HG02759 (cell line): ENCODE results near the gene KLK4.
"Not testable (repeated sequence)": the region's sequence is repeated elsewhere in the genome, so short reads cannot be mapped to it uniquely, and the experiment has no call there.

ENCODE experiments used
- ATAC-seq: cut with Tn5 transposase; IDR thresholded peaks from one replicate; pipeline ENCODE4 v1.9.1; 2021; ENCODE audit warnings: mild to moderate bottlenecking, moderate library complexity; ENCODE audit not compliant: unreplicated experiment

The KLK4 gene

DNA sequence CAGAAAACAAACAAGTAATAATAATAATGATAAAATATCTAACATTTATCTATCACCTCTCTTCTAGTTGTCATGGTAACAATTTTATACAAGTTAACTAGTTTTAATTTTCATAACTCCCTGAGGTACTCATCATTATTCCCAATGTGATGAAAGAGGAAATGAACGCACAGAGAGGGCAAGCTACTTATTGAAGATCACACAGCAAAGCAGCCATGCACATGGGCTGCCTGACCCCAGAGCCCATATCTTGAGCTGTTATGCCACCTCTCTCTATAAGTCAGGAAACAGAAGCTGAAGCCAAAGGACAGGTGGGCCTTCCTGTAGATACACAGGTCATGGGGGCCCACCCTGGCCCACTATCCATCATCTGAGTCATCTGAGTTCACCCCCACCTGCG lies 4.9 kb upstream of the KLK4 start:
- no peak for ATAC-seq

DNA sequence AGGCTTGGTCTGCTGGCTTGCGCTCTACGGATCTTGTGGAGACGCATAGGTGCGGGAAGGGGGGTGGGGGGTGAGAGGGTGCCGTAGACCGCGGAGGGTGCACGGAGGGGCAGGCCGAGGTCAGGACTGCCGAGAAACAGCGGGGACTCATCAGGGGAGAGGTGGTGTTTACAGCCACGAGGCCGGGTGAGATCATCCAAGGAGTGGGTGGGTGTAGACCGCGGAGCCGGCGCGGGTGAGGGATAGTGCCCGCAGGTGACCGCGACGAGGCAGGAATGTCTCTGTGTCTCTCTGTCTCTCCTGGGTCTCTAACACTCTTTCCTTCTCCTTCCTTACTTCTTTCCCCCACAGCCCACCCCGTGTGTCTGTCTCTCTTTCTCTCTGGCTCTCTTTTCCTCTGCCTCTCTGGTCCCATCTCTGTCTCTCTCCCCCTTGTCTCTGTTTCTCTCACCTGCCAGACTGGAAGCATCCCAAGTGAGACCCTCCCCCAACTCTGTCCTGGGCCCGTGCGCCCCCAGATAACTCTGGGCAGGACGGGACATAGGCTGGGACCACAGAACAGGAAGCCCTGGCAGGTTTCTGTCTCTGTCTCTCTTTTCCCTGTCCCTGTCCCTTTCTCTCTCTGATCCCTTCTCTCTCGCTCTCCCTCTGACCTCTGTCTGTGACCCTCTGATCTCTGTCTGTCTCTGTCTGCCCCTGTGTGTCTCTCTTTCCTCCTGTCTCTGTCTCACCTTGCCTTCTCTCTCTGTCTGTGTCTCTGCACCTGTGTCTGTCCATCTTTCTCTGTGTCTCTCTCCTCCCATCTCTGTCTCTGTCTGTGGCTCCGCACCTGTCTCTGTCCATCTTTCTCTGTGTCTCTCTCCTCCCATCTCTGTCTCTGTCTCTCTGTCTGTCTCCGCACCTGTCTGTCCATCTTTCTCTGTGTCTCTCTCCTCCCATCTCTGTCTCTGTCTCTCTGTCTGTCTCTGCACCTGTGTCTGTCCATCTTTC lies 1.8 kb upstream of the KLK4 start:
- no peak for ATAC-seq

DNA sequence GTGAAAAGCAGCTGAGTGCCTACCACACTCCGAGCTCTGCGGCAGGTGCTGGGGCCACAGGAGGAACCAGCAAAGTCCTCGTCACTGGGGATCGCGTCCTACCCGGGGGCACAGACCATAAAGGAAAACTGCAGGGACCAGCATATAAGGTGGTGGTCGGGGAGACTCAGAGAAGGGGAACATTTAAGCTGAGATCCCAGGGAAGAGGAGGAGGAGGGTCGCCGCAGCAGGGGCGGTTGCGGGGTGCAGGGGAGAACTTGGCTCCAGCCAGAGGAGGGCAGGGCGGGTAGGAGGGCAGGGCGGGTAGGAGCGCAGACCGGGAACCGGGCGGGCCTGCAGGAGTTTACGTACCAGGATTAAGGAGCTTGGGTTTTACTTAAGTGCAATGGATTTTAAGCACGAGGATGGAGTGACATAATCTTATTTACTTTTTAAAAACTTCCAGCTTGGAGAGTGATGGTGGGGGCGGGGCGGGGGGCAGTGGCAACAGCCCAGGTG lies 956 bp upstream of the KLK4 start:
- ATAC-seq = no peak

DNA sequence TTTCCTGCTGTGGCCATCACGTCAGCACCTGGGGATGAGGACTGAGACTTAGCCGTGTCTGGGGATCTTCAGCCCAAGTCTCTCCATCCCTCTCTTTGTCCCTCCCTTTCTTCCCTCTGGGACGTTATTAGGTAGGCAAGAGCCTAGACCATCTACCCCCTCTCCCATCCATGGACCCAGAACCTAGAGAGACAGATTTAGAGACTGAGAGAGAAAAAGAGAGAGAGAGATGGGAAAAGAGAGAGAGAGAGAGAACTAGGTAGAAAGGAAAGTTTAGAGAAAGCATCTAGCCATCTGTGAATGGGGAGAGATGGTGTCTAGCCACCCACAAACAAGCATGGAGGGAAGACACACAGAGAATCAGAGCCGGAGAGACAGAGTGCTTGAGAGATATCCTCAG lies 473 bp downstream of the KLK4 start:
- ATAC-seq = no peak

DNA sequence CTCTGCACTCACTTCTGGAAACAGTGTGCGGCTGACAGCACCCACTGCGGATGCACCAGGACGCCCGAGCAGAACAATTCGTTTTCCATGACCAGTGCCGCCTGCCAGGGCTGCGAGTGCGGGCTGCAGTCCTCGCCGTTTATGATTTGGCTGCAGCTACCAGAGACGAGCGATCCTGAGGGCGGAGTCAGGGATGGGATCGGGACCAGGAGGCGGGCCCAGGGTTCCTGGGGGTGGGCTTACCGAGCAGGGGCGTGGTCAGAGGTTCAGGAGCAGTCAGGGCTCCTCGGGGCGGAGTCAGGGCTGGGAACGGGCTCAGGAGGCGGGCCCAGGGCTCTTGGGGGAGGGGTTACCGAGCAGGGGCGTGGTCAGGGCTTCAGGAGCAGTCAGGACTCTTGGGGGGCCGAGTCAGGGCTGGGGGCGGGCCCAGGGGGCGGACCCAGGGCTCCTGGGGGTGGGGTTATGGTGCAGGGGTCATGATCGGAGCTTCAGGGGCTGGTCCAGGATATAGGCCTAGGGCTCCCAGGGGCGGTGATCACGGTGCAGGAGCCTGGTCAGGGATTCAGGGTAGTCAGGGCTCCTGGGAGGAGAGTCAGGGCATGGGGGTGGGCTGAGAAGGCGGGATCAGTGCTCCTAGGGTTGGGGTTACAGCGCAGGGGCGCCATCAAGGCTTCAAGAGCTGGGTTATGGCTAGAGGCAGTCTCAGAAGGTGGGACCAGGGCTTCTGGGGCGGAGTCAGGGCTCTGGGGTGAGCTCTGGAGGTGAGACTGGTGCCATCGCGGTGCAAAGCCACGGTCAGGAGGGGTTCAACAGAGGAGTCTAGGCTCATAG lies 1.7 kb downstream of the KLK4 start:
- no peak for ATAC-seq

DNA sequence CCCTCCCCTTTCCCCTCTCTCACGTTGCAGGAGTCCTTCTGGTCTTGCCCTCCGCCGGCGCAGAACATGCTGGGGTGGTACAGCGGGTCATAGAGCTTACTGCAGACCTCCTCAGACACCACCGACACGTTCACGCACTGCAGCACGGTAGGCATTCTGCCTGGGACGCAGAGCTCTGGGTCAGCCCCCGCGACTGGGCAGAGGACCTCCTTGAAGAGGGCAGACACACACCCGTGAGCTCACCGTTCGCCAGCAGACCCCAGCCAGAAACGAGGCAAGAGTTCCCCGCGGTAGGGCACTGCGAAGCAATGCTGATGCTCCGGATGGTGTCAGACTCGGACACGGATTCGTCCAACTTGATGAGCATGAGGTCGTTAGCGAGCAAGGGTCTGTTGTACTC lies 2.9 kb downstream of the KLK4 start:
- ATAC-seq = no peak

DNA sequence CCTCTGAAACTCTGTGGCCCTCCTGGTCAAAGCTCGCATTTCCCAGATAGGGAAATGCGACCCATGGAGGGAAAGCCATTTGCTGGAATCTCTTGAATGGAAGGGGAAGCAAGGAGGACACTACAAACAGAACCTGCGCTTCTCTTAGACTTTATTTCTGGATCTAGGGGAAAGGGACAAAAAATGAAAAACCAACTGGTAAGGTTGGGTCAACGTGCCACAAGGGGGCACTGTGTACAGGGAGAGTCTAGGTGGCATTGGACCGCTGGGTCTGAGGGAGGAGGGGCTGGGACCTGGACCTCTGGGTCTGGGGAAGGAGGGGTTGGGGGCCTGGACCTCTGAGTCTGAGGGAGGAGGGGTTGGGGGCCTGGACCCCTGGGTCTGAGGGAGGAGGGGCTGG lies 5.0 kb downstream of the KLK4 start:
- ATAC-seq = no peak

DNA sequence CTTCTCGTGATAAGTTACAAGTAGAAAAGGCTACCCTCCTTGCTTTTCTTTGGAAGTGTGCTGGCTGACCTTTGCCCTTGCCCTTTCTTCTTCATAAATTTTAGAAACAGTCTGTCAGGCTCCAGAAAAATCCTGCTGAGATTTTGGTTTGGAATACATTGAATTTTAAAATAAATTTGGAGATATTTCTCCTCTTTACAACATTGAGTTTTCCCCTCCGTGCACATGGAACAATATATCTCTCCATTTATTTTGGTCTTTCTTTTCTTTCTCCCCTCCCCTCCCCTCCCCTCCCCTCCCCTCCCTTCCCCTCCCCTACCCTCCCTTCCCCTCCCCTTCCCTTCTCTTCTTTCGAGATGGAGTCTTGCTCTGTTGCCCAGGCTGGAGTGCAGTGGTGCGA lies 8.6 kb downstream of the KLK4 start:
- ATAC-seq = no peak

DNA sequence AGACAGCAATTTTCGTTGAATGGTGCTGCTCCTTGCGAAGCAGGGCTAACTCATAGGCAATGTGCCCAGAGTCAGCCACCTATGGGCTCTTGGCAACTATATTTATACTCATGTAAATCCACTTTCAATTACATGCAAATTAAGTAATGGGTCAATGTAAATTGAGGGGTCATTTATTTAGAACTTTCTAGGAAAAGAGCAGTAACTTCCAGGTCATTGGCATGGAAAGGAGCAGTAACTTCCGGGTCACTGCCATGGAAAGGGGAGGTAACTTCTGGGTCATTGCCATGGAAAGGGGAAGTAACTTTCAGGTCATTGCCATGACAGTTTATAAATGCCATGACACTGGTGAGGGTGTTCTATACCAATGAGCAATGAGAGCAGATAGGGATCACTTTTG lies 11.6 kb downstream of the KLK4 start:
- ATAC-seq = no peak

DNA sequence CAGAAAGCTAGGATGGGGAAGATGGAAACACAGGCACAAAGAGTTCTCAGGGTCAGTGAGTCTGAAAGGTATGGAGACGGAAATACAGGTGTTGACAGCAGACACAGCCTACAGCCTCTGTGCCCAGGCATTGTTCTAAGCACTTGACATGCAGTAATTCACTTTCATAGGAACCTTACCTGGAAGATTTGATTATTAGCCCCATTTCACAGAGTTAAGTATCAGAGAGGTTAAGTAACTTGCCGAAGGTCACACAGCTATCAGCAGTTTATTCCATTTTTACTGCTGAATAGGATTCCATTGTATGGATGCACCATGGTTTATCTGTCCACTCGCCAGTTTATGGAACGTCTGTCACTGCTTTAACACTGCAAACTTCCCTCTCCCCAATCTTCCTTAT lies 13.2 kb downstream of the KLK4 start:
- no peak for ATAC-seq

DNA sequence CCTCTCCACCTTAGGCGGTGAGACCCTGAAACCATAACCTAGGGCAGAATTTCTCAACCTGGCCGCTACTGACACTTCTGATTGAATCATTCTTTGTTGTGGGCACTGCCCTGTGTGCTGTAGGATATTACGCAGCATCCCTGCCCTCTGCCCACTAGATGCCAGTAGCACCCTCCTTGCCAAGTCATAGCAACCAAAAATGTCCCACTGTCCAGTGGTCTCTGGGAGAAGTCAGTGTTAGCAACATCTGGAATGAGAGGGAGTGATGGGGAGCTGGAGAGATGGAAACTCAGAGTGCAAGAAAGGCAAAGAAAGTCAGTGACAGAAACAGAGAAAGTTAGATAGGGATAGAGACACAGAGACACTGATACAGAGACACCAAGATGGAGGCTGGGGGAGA lies 13.6 kb downstream of the KLK4 start:
- ATAC-seq = no peak

DNA sequence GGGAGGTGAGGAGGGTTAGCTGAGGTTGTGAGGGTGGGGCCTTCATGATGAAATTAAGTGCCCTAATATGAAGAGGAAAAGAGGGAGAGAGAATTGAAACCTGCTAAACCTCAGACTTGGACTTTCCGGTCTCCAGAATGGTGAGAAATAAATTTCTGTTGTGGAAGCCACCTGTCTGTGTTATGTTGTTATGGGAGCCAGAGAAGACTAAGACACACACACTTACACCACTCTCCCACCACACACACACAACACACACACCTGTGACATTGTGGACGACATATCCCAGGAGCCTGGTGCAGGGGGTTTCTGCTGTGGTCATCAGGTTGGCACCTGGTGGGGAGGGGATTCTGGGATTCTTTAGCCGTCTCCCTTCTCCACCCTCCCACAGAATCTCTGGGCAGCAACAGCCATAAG lies 14.0 kb downstream of the KLK4 start:
- ATAC-seq = peak; percentile 31

DNA sequence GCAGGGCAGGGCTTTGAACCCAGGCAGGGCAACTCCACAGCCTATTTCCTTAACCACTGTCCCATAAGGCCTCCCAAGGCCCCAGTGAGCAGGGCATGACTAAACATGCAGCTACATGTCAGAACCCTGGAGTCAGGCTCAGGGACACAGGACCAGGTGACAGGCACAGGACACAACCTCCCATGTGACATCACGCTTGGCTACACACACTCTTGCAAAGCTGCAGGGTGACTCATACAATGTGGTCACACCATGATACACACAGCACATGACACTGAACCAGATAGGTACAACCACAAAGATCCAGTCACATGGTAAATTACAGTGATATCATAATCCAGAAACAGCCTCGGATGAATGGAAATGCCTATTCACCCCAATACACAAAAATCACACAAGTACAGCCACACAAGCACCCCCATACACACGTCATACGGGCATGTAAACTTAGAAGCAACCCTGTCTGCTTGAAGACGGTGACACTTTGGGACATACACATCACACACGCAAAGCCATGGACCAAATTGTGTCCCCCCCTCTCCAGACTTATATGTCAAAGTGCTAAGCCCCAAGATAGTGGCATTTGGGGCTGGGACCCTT lies 14.5 kb downstream of the KLK4 start:
- peak; percentile 82 for ATAC-seq

DNA sequence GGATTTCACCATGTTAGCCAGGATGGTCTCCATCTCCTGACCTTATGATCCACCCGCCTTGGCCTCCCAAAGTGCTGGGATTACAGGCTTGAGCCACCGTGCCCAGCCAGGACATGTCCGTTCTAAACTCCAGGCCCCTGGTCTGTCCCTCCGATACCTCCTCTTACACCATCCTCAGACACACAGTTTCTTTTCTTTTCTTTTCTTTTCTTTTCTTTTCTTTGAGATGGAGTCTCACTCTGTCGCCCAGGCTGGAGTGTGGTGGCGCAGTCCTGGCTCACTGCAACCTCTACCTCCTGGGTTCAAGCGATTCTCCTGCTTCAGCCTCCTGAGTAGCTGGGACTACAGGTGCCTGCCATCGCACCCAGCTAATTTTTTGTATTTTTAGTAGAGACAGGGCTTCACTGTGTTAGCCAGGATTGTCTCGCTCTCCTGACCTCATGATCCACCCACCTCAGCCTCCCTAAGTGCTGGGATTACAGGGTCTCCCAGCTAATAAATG lies 15.1 kb downstream of the KLK4 start:
- ATAC-seq = not testable (repeated sequence)

DNA sequence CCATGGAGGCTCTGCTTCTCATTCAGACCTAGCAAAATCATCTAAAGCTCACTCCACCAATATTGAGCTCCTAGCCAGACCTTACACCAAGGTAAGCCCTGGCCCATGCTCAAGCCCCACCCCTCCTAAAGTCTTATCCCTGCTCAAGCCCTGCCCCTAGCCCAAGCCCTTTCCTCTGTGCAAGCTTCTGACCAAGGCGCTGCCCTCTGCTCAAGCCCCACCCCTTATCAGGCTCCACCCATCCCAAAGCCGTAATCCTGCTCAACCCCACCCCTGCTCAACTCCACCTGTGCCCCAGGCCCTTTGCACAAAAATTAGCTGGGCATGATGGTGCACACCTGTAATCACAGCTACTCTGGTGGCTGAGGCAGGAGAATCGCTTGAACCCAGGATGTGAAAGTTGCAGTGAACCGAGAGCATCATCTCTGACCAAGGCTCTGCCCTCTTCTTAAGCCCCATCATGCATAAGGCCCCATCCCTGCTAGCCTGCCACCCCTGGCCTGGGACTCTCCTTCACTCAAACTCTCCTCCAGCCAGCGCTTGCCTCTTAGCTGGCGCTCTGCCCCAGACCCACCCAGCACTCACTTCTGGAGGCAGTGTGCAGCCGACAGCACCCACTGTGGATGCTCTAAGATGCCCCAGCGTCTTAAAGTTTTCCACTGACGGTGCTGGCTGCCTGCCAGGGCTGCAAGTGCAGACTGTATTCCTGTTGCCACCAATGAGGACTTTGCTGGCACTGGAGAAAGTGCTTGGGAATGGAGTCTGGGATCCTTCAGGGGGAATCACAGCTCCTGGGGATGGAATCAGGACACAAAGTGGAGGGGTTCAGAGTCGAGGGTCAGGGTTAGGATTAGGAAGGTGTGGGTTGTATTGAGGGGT lies 16.5 kb downstream of the KLK4 start:
- no peak for ATAC-seq

DNA sequence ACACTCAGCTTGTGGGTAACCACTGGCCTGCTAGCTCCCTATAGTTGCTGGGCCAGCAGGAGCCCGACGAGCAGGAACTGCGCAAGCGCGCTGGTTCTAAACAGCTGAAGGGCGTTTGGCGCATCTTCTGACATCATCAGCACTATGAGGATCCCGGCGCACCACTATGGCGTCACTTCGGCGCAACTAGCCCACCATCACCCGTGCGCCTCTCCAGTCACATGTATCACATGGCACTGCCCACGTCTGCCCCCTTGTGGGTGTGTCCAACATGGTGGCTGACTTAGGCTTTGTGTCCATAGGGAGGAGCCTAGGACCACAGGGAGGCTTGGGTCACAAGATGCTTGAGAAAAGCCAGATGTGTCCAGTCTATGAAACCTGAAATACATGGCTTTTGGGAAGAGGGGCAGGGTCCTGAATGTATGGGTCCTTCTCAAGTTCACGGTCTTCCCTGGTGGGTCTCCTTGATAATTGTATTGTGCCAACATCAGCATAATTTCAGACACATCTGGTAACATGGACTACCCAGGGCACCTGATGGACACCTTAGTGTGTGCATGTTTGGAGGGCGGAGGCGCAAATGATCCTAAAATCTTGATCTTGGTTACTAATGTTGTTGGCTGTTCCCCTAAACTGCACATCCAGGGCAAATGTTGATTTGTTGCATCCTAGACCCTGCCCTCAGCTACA lies 18.0 kb downstream of the KLK4 start:
- ATAC-seq = no peak

DNA sequence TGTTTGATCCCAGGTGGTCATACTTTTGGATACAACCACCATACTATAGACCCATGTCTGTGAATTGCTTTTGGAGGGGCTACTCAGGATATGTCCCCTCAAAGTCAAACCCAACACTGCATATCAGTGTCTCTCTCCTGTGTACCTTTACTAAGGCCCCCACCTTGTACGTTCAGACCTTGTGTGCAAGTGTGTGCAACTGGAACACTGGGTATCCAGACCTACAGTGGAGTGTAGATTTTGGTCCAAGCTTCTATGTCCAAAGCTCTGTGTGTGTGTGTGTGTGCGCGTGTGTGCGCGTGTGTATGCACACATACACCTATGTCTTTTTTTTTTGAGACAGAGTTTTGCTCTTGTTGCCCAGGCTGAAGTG lies 20.0 kb downstream of the KLK4 start:
- ATAC-seq = no peak

DNA sequence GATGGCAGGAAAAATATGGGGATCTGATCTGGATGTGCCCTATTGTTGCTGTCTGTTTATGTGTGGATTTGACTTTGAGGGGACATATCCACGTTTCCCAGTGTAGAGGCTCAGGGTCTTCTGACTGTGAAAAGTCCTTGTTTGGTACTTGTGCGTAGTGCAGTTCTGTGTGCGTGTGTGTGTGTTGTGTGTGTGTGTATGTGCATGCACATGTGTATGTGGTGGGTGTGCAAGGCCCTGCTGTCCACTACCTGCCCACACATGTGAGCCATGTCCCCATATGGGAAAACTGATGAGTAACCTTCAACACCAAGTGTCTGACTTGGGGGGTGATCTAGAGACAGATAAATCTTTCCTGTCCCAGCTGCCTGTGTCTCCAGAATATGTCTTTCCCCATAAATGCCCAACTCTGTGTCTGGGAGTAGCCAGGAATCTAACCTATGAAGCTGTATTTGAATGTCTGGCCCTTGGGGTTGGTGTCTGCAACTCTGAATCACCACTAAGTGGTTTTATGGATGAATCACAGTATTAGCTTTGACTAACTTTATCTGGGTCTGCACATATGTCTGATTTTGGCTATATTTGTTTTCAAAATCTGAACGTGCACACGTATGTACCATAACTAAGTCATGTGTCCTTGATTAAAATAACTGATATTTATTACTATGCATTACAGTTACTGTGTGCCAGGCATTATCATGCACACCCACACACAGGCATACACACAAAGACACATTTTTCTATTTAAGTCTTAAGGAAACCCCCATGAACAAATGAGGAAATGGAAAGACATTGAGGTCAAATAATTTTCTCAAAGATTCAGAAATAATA lies 20.6 kb downstream of the KLK4 start:
- ATAC-seq = no peak

DNA sequence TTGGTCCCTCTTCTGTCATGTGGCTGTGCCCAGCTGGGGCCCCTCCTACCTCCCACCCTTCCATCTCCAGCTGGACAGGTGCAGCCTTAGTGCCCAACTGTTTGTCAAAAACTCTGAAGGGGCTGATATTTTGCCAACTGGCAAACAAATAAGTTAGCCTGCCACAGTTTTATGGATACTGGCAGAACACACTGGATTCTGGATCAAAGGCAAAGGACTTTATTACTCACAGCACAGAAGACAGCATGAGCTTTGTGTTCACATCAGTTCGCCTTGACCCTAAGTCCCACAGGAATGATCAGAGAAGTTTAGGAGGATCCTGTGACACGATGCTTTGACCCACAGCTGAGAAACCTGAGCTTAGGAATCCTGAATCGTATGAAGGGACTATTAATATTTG lies 21.6 kb downstream of the KLK4 start:
- ATAC-seq = no peak
